Spleen (tissue), 11 donors: ENCODE results near the gene NMBR. TPM values are rescaled to one million over a fixed set of nuclear protein-coding genes. Genes with fewer than 3 reads are reported as not detected.

Source experiments
- DNase-seq: peaks from one replicate; pipeline ENCODE4 v3.0.0-alpha.2; 2020
- H3K27ac ChIP-seq, 8 donors: fragments of 200-600 bp; sonication (generic) in 7 of 8; 1 replicate in 4 of 8; 2 replicates in 4 of 8; pipeline versions ENCODE4 v1.5.0 to v1.8.0; 2016 to 2021; ENCODE audit warnings: inconsistent platforms in 4 of 8, mild to moderate bottlenecking in 4 of 8, moderate library complexity in 1 of 8
- H3K27me3 ChIP-seq, 7 donors: fragments of 200-600 bp; sonication (generic) in 6 of 7; replicated peaks in 1 of 7; 1 replicate in 4 of 7; 2 replicates in 3 of 7; pipeline versions ENCODE4 v1.5.0 to v1.8.0; 2016 to 2021; ENCODE audit warnings: inconsistent platforms in 3 of 7, mild to moderate bottlenecking in 1 of 7
- H3K36me3 ChIP-seq, 6 donors: fragments of 200-600 bp; sonication (generic) in 5 of 6; 1 replicate in 4 of 6; 2 replicates in 2 of 6; pipeline versions ENCODE4 v1.5.0 to v1.8.0; 2016 to 2021; ENCODE audit warnings: inconsistent platforms in 2 of 6
- H3K4me1 ChIP-seq, 6 donors: fragments of 200-600 bp; sonication (generic) in 5 of 6; 1 replicate in 3 of 6; 2 replicates in 3 of 6; pipeline versions ENCODE4 v1.5.0 to v1.8.0; 2016 to 2021; ENCODE audit warnings: inconsistent platforms in 3 of 6
- H3K4me3 ChIP-seq, 8 donors: fragments of 200-600 bp; sonication (generic) in 7 of 8; 1 replicate in 4 of 8; 2 replicates in 4 of 8; pipeline versions ENCODE4 v1.5.0 to v1.8.0; 2016 to 2021; ENCODE audit warnings: inconsistent platforms in 4 of 8, mild to moderate bottlenecking in 4 of 8, moderate library complexity in 2 of 8
- H3K9me3 ChIP-seq, 8 donors: fragments of 200-600 bp; sonication (generic) in 7 of 8; 1 replicate in 4 of 8; 2 replicates in 4 of 8; pipeline versions ENCODE4 v1.5.0 to v1.8.0; 2016 to 2021; ENCODE audit warnings: inconsistent platforms in 4 of 8
- CTCF ChIP-seq, 11 experiments: fragments of 200-600 bp in 7 of 11; fragments of 450-650 bp in 4 of 11; sonication (generic) in 4 of 11; IDR thresholded peaks in 8 of 11; conservative IDR thresholded peaks in 3 of 11; 1 replicate in 7 of 11; 2 replicates in 4 of 11; pipeline versions ENCODE4 v1.4.0 to v1.8.0; 2016 to 2021; ENCODE audit warnings: antibody characterized with exemption in 11 of 11, inconsistent platforms in 4 of 11, mild to moderate bottlenecking in 1 of 11
- POLR2A ChIP-seq, 3 donors: fragments of 450-650 bp; IDR thresholded peaks; one replicate each; pipeline ENCODE4 v1.5.1; 2017; ENCODE audit warnings: antibody characterized with exemption in 3 of 3, mild to moderate bottlenecking in 1 of 3
- POLR2AphosphoS5 ChIP-seq, 3 donors: sonication (generic); formaldehyde crosslinking; IDR thresholded peaks; one replicate each; pipeline ENCODE4 v1.5.1; 2017; ENCODE audit warnings: antibody characterized with exemption in 3 of 3
- WGBS, 5 donors: extraction: QIAGEN DNeasy Blood & Tissue Kit in 3 of 5; methylation state at CpG; one replicate each; pipeline versions ENCODE4 v1.1.5 to v1.1.7; 2013 to 2018; 5-methylcytosine and 5-hydroxymethylcytosine counted together
- intact Hi-C: fragments of 100-400 bp; cut with DNase I; formaldehyde crosslinking; loops from one replicate; pipeline ENCODE4 v1.15.0; 2023; ENCODE audit warnings: low total_unique reads
- polyA plus RNA-seq, 3 donors: library from polyadenylated mRNA; stranded (reverse); fragments of 200-250 nt; gene quantifications; one replicate each; pipeline ENCODE4 v1.2.1, GENCODE V29; 2013
- total RNA-seq, 7 donors: library from RNA; depleted of rRNA in 3 of 7; stranded (reverse); fragments of >200 nt in 3 of 7; fragmentation: NEBNext Ultra II Directional in 4 of 7; extraction: Animal tissue kit (Norgen Biotek cat#: 25700) in 4 of 7; gene quantifications; one replicate each; pipeline versions ENCODE4 v1.1.0 to v1.2.1, GENCODE V29; 2016 to 2021
- donor health status: healthy with polysubstance abuse.
- donor health status: DM: no; HTN: no; CAD: no; lungs with moderate emphysema.
- donor health status: DM: no; HTN: no; CAD: no.
- donor health status: Bipolar disorder and iron deficiency.
- donor health status: healthy.
- donor health status: DM: no; HTN: no; CAD: no.
- donor health status: DM: yes; HTN: yes; CAD: no.

Gene NMBR
- total and polyA plus RNA-seq, 10 donors = 0.25 to 0.36 TPM; not detected in 8

- TF ChIP-seq POLR2AphosphoS5 (IDR thresholded peaks at IDR 0.05) (no peak), CTCF (IDR thresholded peaks at IDR 0.05 in 8 of 11, conservative IDR thresholded peaks at IDR 0.05 in 3 of 11) (no peak), POLR2A (IDR thresholded peaks at IDR 0.05) (no peak)
- no peak overlapping the region for H3K4me3 ChIP-seq
- intact Hi-C loops = no loop called here
- H3K9me3 ChIP-seq = peaks cover 0 to under 1% (median 0%) of the 10 kb centered on the region in 8 donors
- peaks cover 0 to 23% (median 3%) of the 10 kb centered on the region in 6 donors for H3K36me3 ChIP-seq
- no peak for DNase-seq
- peak overlapping the region in 7 of 8 donors; percentile 38 to 67 (median 61) for H3K27ac ChIP-seq
- WGBS, 5 donors = 67 to 88% (median 76%) methylated on average over 2 of the region's 2 CpGs
- peaks cover 6 to 37% (median 23%) of the 10 kb centered on the region in 6 donors for H3K4me1 ChIP-seq
- no peaks in the 10 kb centered on the region for H3K27me3 ChIP-seq
Measured at GRCh38 chr6:142184307-142184706, 37.4 kb upstream of the NMBR start.

- 62 to 88% (median 74%) methylated on average over 1 of the region's 1 CpG for WGBS, 5 donors
- H3K27me3 ChIP-seq = no peaks in the 10 kb centered on the region
- peak overlapping the region in 7 of 8 donors; percentile 43 to 67 (median 61) for H3K27ac ChIP-seq
- no peak for TF ChIP-seq POLR2AphosphoS5 (IDR thresholded peaks at IDR 0.05)
- TF ChIP-seq POLR2A (IDR thresholded peaks at IDR 0.05) = no peak
- TF ChIP-seq CTCF (IDR thresholded peaks at IDR 0.05 in 8 of 11, conservative IDR thresholded peaks at IDR 0.05 in 3 of 11) = no peak
- peaks cover 6 to 37% (median 23%) of the 10 kb centered on the region in 6 donors for H3K4me1 ChIP-seq
- peaks cover 0 to 23% (median 5%) of the 10 kb centered on the region in 6 donors for H3K36me3 ChIP-seq
- no peak overlapping the region for H3K4me3 ChIP-seq
- no peak for DNase-seq
- intact Hi-C loops = no loop called here
- H3K9me3 ChIP-seq = peaks cover 0 to 10% (median 7%) of the 10 kb centered on the region in 8 donors
Measured at GRCh38 chr6:142183351-142183750, 36.4 kb upstream of the NMBR start.

DNA sequence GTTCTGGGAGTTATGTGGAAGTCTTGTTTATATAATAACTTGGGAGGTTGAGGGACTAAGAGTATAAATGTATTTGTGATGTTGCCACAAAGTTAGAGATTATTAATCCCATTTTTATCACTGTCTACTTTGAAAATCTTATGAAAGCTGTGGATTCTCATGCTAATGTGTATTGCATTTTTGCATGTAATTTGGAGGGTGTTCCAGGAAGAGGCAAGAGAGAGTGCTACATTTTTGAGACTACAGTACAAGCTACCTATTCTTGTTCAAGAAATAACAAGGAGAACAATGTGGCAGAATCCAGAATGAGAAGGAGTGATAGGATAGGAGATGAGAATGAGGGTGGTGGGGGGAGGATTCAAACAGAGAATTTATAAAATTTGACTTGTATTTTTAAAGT is 35.1 kb upstream of the NMBR start:
- no peak for TF ChIP-seq CTCF (IDR thresholded peaks at IDR 0.05 in 8 of 11, conservative IDR thresholded peaks at IDR 0.05 in 3 of 11)
- no peak for TF ChIP-seq POLR2A (IDR thresholded peaks at IDR 0.05)
- no peak for TF ChIP-seq POLR2AphosphoS5 (IDR thresholded peaks at IDR 0.05)
- DNase-seq = no peak
- H3K9me3 ChIP-seq = peaks cover 0 to 24% (median 21%) of the 10 kb centered on the region in 8 donors
- H3K27me3 ChIP-seq = no peaks in the 10 kb centered on the region
- peaks cover 5 to 30% (median 19%) of the 10 kb centered on the region in 6 donors for H3K4me1 ChIP-seq
- intact Hi-C loops = no loop called here
- no peak overlapping the region for H3K4me3 ChIP-seq
- H3K27ac ChIP-seq = peak overlapping the region in 5 of 8 donors; percentile 7 to 67 (median 61)
- H3K36me3 ChIP-seq = peaks cover 0 to 32% (median 18%) of the 10 kb centered on the region in 6 donors

- Histone ChIP-seq H3K4me3 (no peak overlapping the region), H3K27ac (no peak overlapping the region), H3K36me3 (peaks cover 0 to 68% (median 44%) of the 10 kb centered on the region in 6 donors), H3K27me3 (no peaks in the 10 kb centered on the region), H3K9me3 (peaks cover 0 to 29% (median 25%) of the 10 kb centered on the region in 8 donors), H3K4me1 (peaks cover 0 to 7% (median 5%) of the 10 kb centered on the region in 6 donors)
- DNase-seq = no peak
- intact Hi-C loops = no loop called here
- TF ChIP-seq POLR2AphosphoS5 (IDR thresholded peaks at IDR 0.05) (no peak), CTCF (IDR thresholded peaks at IDR 0.05 in 8 of 11, conservative IDR thresholded peaks at IDR 0.05 in 3 of 11) (no peak), POLR2A (IDR thresholded peaks at IDR 0.05) (no peak)
Measured at GRCh38 chr6:142178129-142178528, 31.2 kb upstream of the NMBR start.
